Measurements from ENCODE around the gene SERPINE1. TPM values are rescaled to one million over a fixed set of nuclear protein-coding genes. Genes with fewer than 3 reads are reported as not detected.

Gene SERPINE1
- total RNA-seq, 1 experiment from 2014 or later = 370 TPM

DNA sequence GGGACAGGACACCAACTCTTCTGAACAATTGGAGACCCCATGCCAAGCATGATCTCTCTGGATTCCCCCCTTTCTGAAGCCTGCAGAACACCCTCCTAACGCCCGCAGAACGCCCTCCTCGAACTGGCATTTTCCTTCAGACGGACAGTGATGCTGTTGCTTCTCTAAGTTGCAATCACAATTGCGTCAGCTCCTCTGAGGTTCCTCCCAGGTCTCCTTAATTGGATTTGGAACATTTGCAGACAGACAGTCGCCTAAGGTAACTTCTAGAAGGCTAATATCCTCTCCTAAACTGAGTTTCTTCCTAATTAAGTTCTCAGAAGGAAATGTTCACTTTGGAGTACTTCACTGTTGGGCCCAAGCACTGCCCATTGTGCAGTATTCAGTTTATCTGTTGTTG is 20.5 kb upstream of the SERPINE1 start:
- peak overlapping the region; percentile 44; the same call in 1 of the 2 replicates for H3K27ac ChIP-seq (ENCODE audit: low read length)
- no peak for ATAC-seq
- H3K9me3 ChIP-seq (ENCODE audit: control insufficient read depth, insufficient read depth, low read depth, low read length) = no peaks in the 10 kb centered on the region
- no peaks in the 10 kb centered on the region for H3K27me3 ChIP-seq (ENCODE audit: control insufficient read depth, insufficient read depth, low read length)
- H3K36me3 ChIP-seq (ENCODE audit: control insufficient read depth, insufficient read depth, low read length) = no peaks in the 10 kb centered on the region
- ChIA-PET CTCF (no interaction called here), POLR2A (no interaction called here)
- in situ Hi-C loops (cut with HindIII; ENCODE audit: low pct_unique_long_range_greater_than_20kb, low sequenced_read_pairs) (no loop called here), intact Hi-C loops (cut with micrococcal nuclease; ENCODE audit: unreplicated experiment) (no loop called here)
- no peak overlapping the region for H3K4me3 ChIP-seq (ENCODE audit: low read depth in 2 of 2, low read length in 2 of 2)
- no peak for TF ChIP-seq POLR2AphosphoS5 (IDR thresholded peaks at IDR 0.05; ENCODE audit: low read depth, low read length)
- no peak for TF ChIP-seq TCF7L2 (IDR thresholded peaks at IDR 0.05; ENCODE audit: low read depth, low read length)
- TF ChIP-seq, protein P1, sequence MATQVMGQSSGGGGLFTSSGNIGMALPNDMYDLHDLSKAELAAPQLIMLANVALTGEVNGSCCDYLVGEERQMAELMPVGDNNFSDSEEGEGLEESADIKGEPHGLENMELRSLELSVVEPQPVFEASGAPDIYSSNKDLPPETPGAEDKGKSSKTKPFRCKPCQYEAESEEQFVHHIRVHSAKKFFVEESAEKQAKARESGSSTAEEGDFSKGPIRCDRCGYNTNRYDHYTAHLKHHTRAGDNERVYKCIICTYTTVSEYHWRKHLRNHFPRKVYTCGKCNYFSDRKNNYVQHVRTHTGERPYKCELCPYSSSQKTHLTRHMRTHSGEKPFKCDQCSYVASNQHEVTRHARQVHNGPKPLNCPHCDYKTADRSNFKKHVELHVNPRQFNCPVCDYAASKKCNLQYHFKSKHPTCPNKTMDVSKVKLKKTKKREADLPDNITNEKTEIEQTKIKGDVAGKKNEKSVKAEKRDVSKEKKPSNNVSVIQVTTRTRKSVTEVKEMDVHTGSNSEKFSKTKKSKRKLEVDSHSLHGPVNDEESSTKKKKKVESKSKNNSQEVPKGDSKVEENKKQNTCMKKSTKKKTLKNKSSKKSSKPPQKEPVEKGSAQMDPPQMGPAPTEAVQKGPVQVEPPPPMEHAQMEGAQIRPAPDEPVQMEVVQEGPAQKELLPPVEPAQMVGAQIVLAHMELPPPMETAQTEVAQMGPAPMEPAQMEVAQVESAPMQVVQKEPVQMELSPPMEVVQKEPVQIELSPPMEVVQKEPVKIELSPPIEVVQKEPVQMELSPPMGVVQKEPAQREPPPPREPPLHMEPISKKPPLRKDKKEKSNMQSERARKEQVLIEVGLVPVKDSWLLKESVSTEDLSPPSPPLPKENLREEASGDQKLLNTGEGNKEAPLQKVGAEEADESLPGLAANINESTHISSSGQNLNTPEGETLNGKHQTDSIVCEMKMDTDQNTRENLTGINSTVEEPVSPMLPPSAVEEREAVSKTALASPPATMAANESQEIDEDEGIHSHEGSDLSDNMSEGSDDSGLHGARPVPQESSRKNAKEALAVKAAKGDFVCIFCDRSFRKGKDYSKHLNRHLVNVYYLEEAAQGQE (IDR thresholded peaks at IDR 0.05; ENCODE audit: insufficient read depth in 1 of 2, low read depth in 2 of 2, low read length in 1 of 2) = no peak
- no peak for TF ChIP-seq CTCF (IDR thresholded peaks at IDR 0.05)
- no peak for TF ChIP-seq SIN3A (IDR thresholded peaks at IDR 0.05; ENCODE audit: borderline replicate concordance, insufficient read depth, low read depth, low read length)
- peaks cover 40% of the 10 kb centered on the region for H3K4me1 ChIP-seq (ENCODE audit: control insufficient read depth, insufficient read depth, low read length)
- BruUV-seq (replicated peaks) = no TSS peak
- DNase-seq (ENCODE audit: low read depth, low spot score) = no peak

GRCh38 chr7:101108330-101108857 is 18.5 kb upstream of the SERPINE1 start:
- TF ChIP-seq CTCF (IDR thresholded peaks at IDR 0.05) (no peak), SIN3A (IDR thresholded peaks at IDR 0.05; ENCODE audit: borderline replicate concordance, insufficient read depth, low read depth, low read length) (no peak), TCF7L2 (IDR thresholded peaks at IDR 0.05; ENCODE audit: low read depth, low read length) (no peak), POLR2AphosphoS5 (IDR thresholded peaks at IDR 0.05; ENCODE audit: low read depth, low read length) (no peak)
- TF ChIP-seq, protein P1 (IDR thresholded peaks at IDR 0.05; ENCODE audit: insufficient read depth in 1 of 2, low read depth in 2 of 2, low read length in 1 of 2) = no peak
- intact Hi-C loops (cut with micrococcal nuclease; ENCODE audit: unreplicated experiment) = no loop called here
- POLR2A ChIA-PET = interaction anchor here (1.0 kb wide), 1 partner anchor 16 kb away, joined by 9 read pairs; no protein-coding TSS in a partner anchor
- no peaks in the 10 kb centered on the region for H3K9me3 ChIP-seq (ENCODE audit: control insufficient read depth, insufficient read depth, low read depth, low read length)
- BruUV-seq (replicated peaks) = no TSS peak
- DNase-seq (ENCODE audit: low read depth, low spot score) (no peak), ATAC-seq (peak; percentile 43)
- in situ Hi-C loops (cut with HindIII; ENCODE audit: low pct_unique_long_range_greater_than_20kb, low sequenced_read_pairs) = no loop called here
- H3K27me3 ChIP-seq (ENCODE audit: control insufficient read depth, insufficient read depth, low read length) = no peaks in the 10 kb centered on the region
- no peak overlapping the region for H3K4me3 ChIP-seq (ENCODE audit: low read depth in 2 of 2, low read length in 2 of 2)
- CTCF ChIA-PET = no interaction called here
- no peaks in the 10 kb centered on the region for H3K36me3 ChIP-seq (ENCODE audit: control insufficient read depth, insufficient read depth, low read length)
- H3K27ac ChIP-seq (ENCODE audit: low read length) = peak overlapping the region; percentile 70
- peaks cover 25% of the 10 kb centered on the region for H3K4me1 ChIP-seq (ENCODE audit: control insufficient read depth, insufficient read depth, low read length)
